Muscle of arm (tissue), 12 donors: Measurements from ENCODE around the gene KCNQ5. TPM values are rescaled to one million over a fixed set of nuclear protein-coding genes. Genes with fewer than 3 reads are reported as not detected.

ENCODE experiments used
- DNase-seq: peaks from one replicate; pipeline ENCODE4 v3.0.0-alpha.2; 2013
- polyA plus RNA-seq, 12 donors: library from polyadenylated mRNA; unstranded; fragments of 120-200 nt; gene quantifications; one replicate each; pipeline ENCODE4 v1.2.1, GENCODE V29; 2013; ENCODE audit not compliant: insufficient read length in 12 of 12

Gene KCNQ5
- polyA plus RNA-seq, 12 donors, result 0.36 to 2.4 (median 1.3) TPM; not detected in 1

- DNase-seq, result no peak
Observed at GRCh38 chr6:73116330-73116729, 494.5 kb downstream of the KCNQ5 start.

- no peak for DNase-seq
Observed at GRCh38 chr6:73121421-73121993, 499.6 kb downstream of the KCNQ5 start.

GRCh38 chr6:73123632-73124329 lies 501.9 kb downstream of the KCNQ5 start:
- DNase-seq, result no peak

GRCh38 chr6:73129653-73130443 lies 508.0 kb downstream of the KCNQ5 start:
- peak; percentile 71 for DNase-seq

GRCh38 chr6:73131706-73132105 lies 509.8 kb downstream of the KCNQ5 start:
- no peak for DNase-seq

GRCh38 chr6:73134588-73134987 lies 512.7 kb downstream of the KCNQ5 start:
- no peak for DNase-seq

GRCh38 chr6:73139681-73140383 lies 518.0 kb downstream of the KCNQ5 start:
- no peak for DNase-seq

GRCh38 chr6:73143551-73143950 lies 521.7 kb downstream of the KCNQ5 start:
- DNase-seq, result no peak

- no peak for DNase-seq
Observed at GRCh38 chr6:73144516-73144915, 522.7 kb downstream of the KCNQ5 start.

- DNase-seq, result no peak
Observed at GRCh38 chr6:73145690-73146089, 523.8 kb downstream of the KCNQ5 start.

GRCh38 chr6:73151732-73152131 lies 529.9 kb downstream of the KCNQ5 start:
- DNase-seq, result no peak

GRCh38 chr6:73152556-73152955 lies 530.7 kb downstream of the KCNQ5 start:
- DNase-seq, result no peak

GRCh38 chr6:73152966-73153757 lies 531.3 kb downstream of the KCNQ5 start:
- no peak for DNase-seq

- DNase-seq, result no peak
Observed at GRCh38 chr6:73156793-73157767, 535.2 kb downstream of the KCNQ5 start.

- no peak for DNase-seq
Observed at GRCh38 chr6:73157870-73158269, 536.0 kb downstream of the KCNQ5 start.

GRCh38 chr6:73169111-73169510 lies 547.2 kb downstream of the KCNQ5 start:
- DNase-seq, result no peak

GRCh38 chr6:73169633-73170032 lies 547.8 kb downstream of the KCNQ5 start:
- no peak for DNase-seq

- DNase-seq, result no peak
Observed at GRCh38 chr6:73174646-73175045, 552.8 kb downstream of the KCNQ5 start.

GRCh38 chr6:73176057-73176456 lies 554.2 kb downstream of the KCNQ5 start:
- no peak for DNase-seq
